ENCODE results near the gene TCL1A.

Gene TCL1A

GRCh38 chr14:95681153-95681552, 32.8 kb downstream of the TCL1A start:
- no peaks in the 10 kb centered on the region for H3K4me1 ChIP-seq (ENCODE audit: control insufficient read depth in 5 of 5, insufficient read depth in 5 of 5, low read length in 5 of 5)
- H3K27me3 ChIP-seq (ENCODE audit: control insufficient read depth in 5 of 5, insufficient read depth in 4 of 5, low read length in 5 of 5): peaks cover 3 to 9% (median 7%) of the 10 kb centered on the region in 5 donors
- no peaks in the 10 kb centered on the region for H3K36me3 ChIP-seq (ENCODE audit: control insufficient read depth in 5 of 5, insufficient read depth in 5 of 5, low read length in 5 of 5)
- no peak overlapping the region for H3K4me3 ChIP-seq (ENCODE audit: low read depth in 1 of 5, low read length in 5 of 5)
- peaks cover 0 to 6% (median 0%) of the 10 kb centered on the region in 5 donors for H3K9me3 ChIP-seq (ENCODE audit: control insufficient read depth in 5 of 5, low read length in 5 of 5)
- H3K9ac ChIP-seq (ENCODE audit: low read length in 5 of 5): no peak overlapping the region
- H3K27ac ChIP-seq (ENCODE audit: low read depth, low read length): no peak overlapping the region

GRCh38 chr14:95679998-95680735, 33.8 kb downstream of the TCL1A start:
- no peaks in the 10 kb centered on the region for H3K4me1 ChIP-seq (ENCODE audit: control insufficient read depth in 5 of 5, insufficient read depth in 5 of 5, low read length in 5 of 5)
- H3K4me3 ChIP-seq (ENCODE audit: low read depth in 1 of 5, low read length in 5 of 5): no peak overlapping the region
- no peak overlapping the region for H3K9ac ChIP-seq (ENCODE audit: low read length in 5 of 5)
- no peak overlapping the region for H3K27ac ChIP-seq (ENCODE audit: low read depth, low read length)
- H3K9me3 ChIP-seq (ENCODE audit: control insufficient read depth in 5 of 5, low read length in 5 of 5): peaks cover 0 to 8% (median 0%) of the 10 kb centered on the region in 5 donors
- H3K36me3 ChIP-seq (ENCODE audit: control insufficient read depth in 5 of 5, insufficient read depth in 5 of 5, low read length in 5 of 5): no peaks in the 10 kb centered on the region
- H3K27me3 ChIP-seq (ENCODE audit: control insufficient read depth in 5 of 5, insufficient read depth in 4 of 5, low read length in 5 of 5): peaks cover 2 to 11% (median 7%) of the 10 kb centered on the region in 5 donors

GRCh38 chr14:95679148-95679815, 34.6 kb downstream of the TCL1A start:
- H3K36me3 ChIP-seq (ENCODE audit: control insufficient read depth in 5 of 5, insufficient read depth in 5 of 5, low read length in 5 of 5): no peaks in the 10 kb centered on the region
- H3K4me3 ChIP-seq (ENCODE audit: low read depth in 1 of 5, low read length in 5 of 5): no peak overlapping the region
- H3K27ac ChIP-seq (ENCODE audit: low read depth, low read length): no peak overlapping the region
- H3K9ac ChIP-seq (ENCODE audit: low read length in 5 of 5): no peak overlapping the region
- H3K27me3 ChIP-seq (ENCODE audit: control insufficient read depth in 5 of 5, insufficient read depth in 4 of 5, low read length in 5 of 5): peaks cover 0 to 9% (median 6%) of the 10 kb centered on the region in 5 donors
- H3K4me1 ChIP-seq (ENCODE audit: control insufficient read depth in 5 of 5, insufficient read depth in 5 of 5, low read length in 5 of 5): no peaks in the 10 kb centered on the region
- peaks cover 0 to 8% (median 0%) of the 10 kb centered on the region in 5 donors for H3K9me3 ChIP-seq (ENCODE audit: control insufficient read depth in 5 of 5, low read length in 5 of 5)

GRCh38 chr14:95677179-95677835, 36.6 kb downstream of the TCL1A start:
- Histone ChIP-seq H3K9ac (ENCODE audit: low read length in 5 of 5) (no peak overlapping the region), H3K27me3 (ENCODE audit: control insufficient read depth in 5 of 5, insufficient read depth in 4 of 5, low read length in 5 of 5) (peaks cover 0 to 14% (median 9%) of the 10 kb centered on the region in 5 donors)

GRCh38 chr14:95675486-95675885, 38.4 kb downstream of the TCL1A start:
- Histone ChIP-seq H3K9ac (ENCODE audit: low read length in 5 of 5) (no peak overlapping the region), H3K4me1 (ENCODE audit: control insufficient read depth in 5 of 5, insufficient read depth in 5 of 5, low read length in 5 of 5) (no peaks in the 10 kb centered on the region), H3K27me3 (ENCODE audit: control insufficient read depth in 5 of 5, insufficient read depth in 4 of 5, low read length in 5 of 5) (peaks cover 0 to 21% (median 12%) of the 10 kb centered on the region in 5 donors), H3K36me3 (ENCODE audit: control insufficient read depth in 5 of 5, insufficient read depth in 5 of 5, low read length in 5 of 5) (no peaks in the 10 kb centered on the region), H3K9me3 (ENCODE audit: control insufficient read depth in 5 of 5, low read length in 5 of 5) (peaks cover 0 to 8% (median 0%) of the 10 kb centered on the region in 5 donors), H3K27ac (ENCODE audit: low read depth, low read length) (no peak overlapping the region), H3K4me3 (ENCODE audit: low read depth in 1 of 5, low read length in 5 of 5) (no peak overlapping the region)

More at GRCh38 chr14:95677179-95677835, 36.6 kb downstream of the TCL1A start:
- no peak overlapping the region for H3K27ac ChIP-seq (ENCODE audit: low read depth, low read length)
- H3K4me1 ChIP-seq (ENCODE audit: control insufficient read depth in 5 of 5, insufficient read depth in 5 of 5, low read length in 5 of 5): no peaks in the 10 kb centered on the region
- no peak overlapping the region for H3K4me3 ChIP-seq (ENCODE audit: low read depth in 1 of 5, low read length in 5 of 5)
- no peaks in the 10 kb centered on the region for H3K36me3 ChIP-seq (ENCODE audit: control insufficient read depth in 5 of 5, insufficient read depth in 5 of 5, low read length in 5 of 5)
- H3K9me3 ChIP-seq (ENCODE audit: control insufficient read depth in 5 of 5, low read length in 5 of 5): peaks cover 0 to 8% (median 0%) of the 10 kb centered on the region in 5 donors

- H3K4me1 ChIP-seq (ENCODE audit: control insufficient read depth in 5 of 5, insufficient read depth in 5 of 5, low read length in 5 of 5): no peaks in the 10 kb centered on the region
- H3K36me3 ChIP-seq (ENCODE audit: control insufficient read depth in 5 of 5, insufficient read depth in 5 of 5, low read length in 5 of 5): no peaks in the 10 kb centered on the region
- H3K9me3 ChIP-seq (ENCODE audit: control insufficient read depth in 5 of 5, low read length in 5 of 5): peaks cover 0 to 8% (median 0%) of the 10 kb centered on the region in 5 donors
- no peak overlapping the region for H3K4me3 ChIP-seq (ENCODE audit: low read depth in 1 of 5, low read length in 5 of 5)
- no peak overlapping the region for H3K9ac ChIP-seq (ENCODE audit: low read length in 5 of 5)
- peaks cover 3 to 27% (median 12%) of the 10 kb centered on the region in 5 donors for H3K27me3 ChIP-seq (ENCODE audit: control insufficient read depth in 5 of 5, insufficient read depth in 4 of 5, low read length in 5 of 5)
- H3K27ac ChIP-seq (ENCODE audit: low read depth, low read length): no peak overlapping the region
These were observed 39.3 kb downstream of the TCL1A start for GRCh38 chr14:95674613-95675012.

- H3K4me3 ChIP-seq (ENCODE audit: low read depth in 1 of 5, low read length in 5 of 5): no peak overlapping the region
- no peaks in the 10 kb centered on the region for H3K36me3 ChIP-seq (ENCODE audit: control insufficient read depth in 5 of 5, insufficient read depth in 5 of 5, low read length in 5 of 5)
- H3K4me1 ChIP-seq (ENCODE audit: control insufficient read depth in 5 of 5, insufficient read depth in 5 of 5, low read length in 5 of 5): peaks cover 0 to 4% (median 0%) of the 10 kb centered on the region in 5 donors
- no peak overlapping the region for H3K9ac ChIP-seq (ENCODE audit: low read length in 5 of 5)
- H3K27ac ChIP-seq (ENCODE audit: low read depth, low read length): no peak overlapping the region
- H3K9me3 ChIP-seq (ENCODE audit: control insufficient read depth in 5 of 5, low read length in 5 of 5): no peaks in the 10 kb centered on the region
- peaks cover 8 to 32% (median 10%) of the 10 kb centered on the region in 5 donors for H3K27me3 ChIP-seq (ENCODE audit: control insufficient read depth in 5 of 5, insufficient read depth in 4 of 5, low read length in 5 of 5)
These were observed 45.6 kb downstream of the TCL1A start for GRCh38 chr14:95668235-95668772.

GRCh38 chr14:95667249-95667693, 46.7 kb downstream of the TCL1A start:
- Histone ChIP-seq H3K36me3 (ENCODE audit: control insufficient read depth in 5 of 5, insufficient read depth in 5 of 5, low read length in 5 of 5) (no peaks in the 10 kb centered on the region), H3K9ac (ENCODE audit: low read length in 5 of 5) (no peak overlapping the region), H3K4me3 (ENCODE audit: low read depth in 1 of 5, low read length in 5 of 5) (no peak overlapping the region), H3K4me1 (ENCODE audit: control insufficient read depth in 5 of 5, insufficient read depth in 5 of 5, low read length in 5 of 5) (peaks cover 0 to 11% (median 7%) of the 10 kb centered on the region in 5 donors), H3K27ac (ENCODE audit: low read depth, low read length) (no peak overlapping the region), H3K27me3 (ENCODE audit: control insufficient read depth in 5 of 5, insufficient read depth in 4 of 5, low read length in 5 of 5) (peaks cover 3 to 25% (median 9%) of the 10 kb centered on the region in 5 donors), H3K9me3 (ENCODE audit: control insufficient read depth in 5 of 5, low read length in 5 of 5) (no peaks in the 10 kb centered on the region)

- Histone ChIP-seq H3K4me1 (ENCODE audit: control insufficient read depth in 5 of 5, insufficient read depth in 5 of 5, low read length in 5 of 5) (peaks cover 0 to 11% (median 7%) of the 10 kb centered on the region in 5 donors), H3K4me3 (ENCODE audit: low read depth in 1 of 5, low read length in 5 of 5) (no peak overlapping the region), H3K27ac (ENCODE audit: low read depth, low read length) (no peak overlapping the region), H3K9ac (ENCODE audit: low read length in 5 of 5) (no peak overlapping the region), H3K36me3 (ENCODE audit: control insufficient read depth in 5 of 5, insufficient read depth in 5 of 5, low read length in 5 of 5) (no peaks in the 10 kb centered on the region), H3K27me3 (ENCODE audit: control insufficient read depth in 5 of 5, insufficient read depth in 4 of 5, low read length in 5 of 5) (peaks cover 3 to 25% (median 9%) of the 10 kb centered on the region in 5 donors), H3K9me3 (ENCODE audit: control insufficient read depth in 5 of 5, low read length in 5 of 5) (no peaks in the 10 kb centered on the region)
These were observed 47.5 kb downstream of the TCL1A start for GRCh38 chr14:95666450-95666849.

Data from subcutaneous abdominal adipose tissue (tissue), 5 donors.